Mesendoderm (in vitro differentiated cells): Measurements from ENCODE around the gene BCO1.

Experiments
- DNase-seq: peaks from one replicate; pipeline ENCODE4 v3.0.0; 2013
- H2AK5ac ChIP-seq: 2 replicates; pipeline ENCODE4 v1.6.1; 2013; ENCODE audit warnings: low read length, inconsistent platforms
- H2BK120ac ChIP-seq: 2 replicates; pipeline ENCODE4 v1.6.1; 2013; ENCODE audit warnings: low read depth, mild to moderate bottlenecking, low read length, moderate library complexity, mixed read lengths
- H2BK15ac ChIP-seq: replicated peaks from 2 replicates; pipeline ENCODE4 v1.6.1; 2013; ENCODE audit warnings: low read depth, mild to moderate bottlenecking, moderate library complexity
- H2BK5ac ChIP-seq: 2 replicates; pipeline ENCODE4 v1.6.1; 2013; ENCODE audit warnings: low read length, inconsistent platforms
- H3K18ac ChIP-seq: 2 replicates; pipeline ENCODE4 v1.6.1; 2013; ENCODE audit warnings: mild to moderate bottlenecking, low read length, mixed read lengths
- H3K23ac ChIP-seq: one replicate; pipeline ENCODE4 v1.6.1; 2013; ENCODE audit warnings: low read length
- H3K27ac ChIP-seq: 2 replicates; pipeline ENCODE4 v1.5.1; 2013; ENCODE audit warnings: low read depth, mild to moderate bottlenecking, inconsistent platforms, low read length, moderate library complexity
- H3K27me3 ChIP-seq: 2 replicates; pipeline ENCODE4 v1.6.1; 2013; ENCODE audit warnings: low read length, control low read depth, mild to moderate bottlenecking, inconsistent platforms; ENCODE audit not compliant: insufficient read depth, poor library complexity
- H3K36me3 ChIP-seq: 2 replicates; pipeline ENCODE4 v1.6.1; 2013; ENCODE audit warnings: low read length, inconsistent platforms; ENCODE audit not compliant: control insufficient read depth, insufficient read depth
- H3K4ac ChIP-seq: one replicate; pipeline ENCODE4 v1.6.1; 2013; ENCODE audit warnings: low read depth, mild to moderate bottlenecking, low read length, moderate library complexity
- H3K4me1 ChIP-seq: 2 replicates; pipeline ENCODE4 v1.6.1; 2013; ENCODE audit warnings: low read depth, low read length, inconsistent platforms; ENCODE audit not compliant: control insufficient read depth
- H3K4me2 ChIP-seq: 2 replicates; pipeline ENCODE4 v1.6.1; 2013; ENCODE audit warnings: low read length
- H3K4me3 ChIP-seq: 2 replicates; pipeline ENCODE4 v1.5.1; 2013; ENCODE audit warnings: mild to moderate bottlenecking, low read length
- H3K56ac ChIP-seq: one replicate; pipeline ENCODE4 v1.6.1; 2013; ENCODE audit warnings: low read length
- H3K79me1 ChIP-seq: 2 replicates; pipeline ENCODE4 v1.6.1; 2013; ENCODE audit warnings: low read length, inconsistent platforms
- H3K79me2 ChIP-seq: 2 replicates; pipeline ENCODE4 v1.6.1; 2013; ENCODE audit warnings: mild to moderate bottlenecking, low read length; ENCODE audit not compliant: control insufficient read depth, insufficient read depth
- H3K9ac ChIP-seq: 2 replicates; pipeline ENCODE4 v1.6.1; 2013; ENCODE audit warnings: low read length, inconsistent platforms
- H4K5ac ChIP-seq: one replicate; pipeline ENCODE4 v1.6.1; 2013; ENCODE audit warnings: low read length
- H4K8ac ChIP-seq: one replicate; pipeline ENCODE4 v1.6.1; 2013; ENCODE audit warnings: low read depth, mild to moderate bottlenecking, control low read depth, low read length, moderate library complexity
- whole genome bisulfite sequencing: extraction: QIAGEN DNeasy Blood & Tissue Kit; methylation state at CpG from one replicate; pipeline ENCODE4 v1.1.7; 2013; ENCODE audit warnings: low lambda C conversion rate, missing lambda C conversion rate; ENCODE audit not compliant: insufficient coverage; ENCODE audit errors: extremely low coverage; 5-methylcytosine and 5-hydroxymethylcytosine counted together

Gene BCO1

GRCh38 chr16:81310045-81310644 is 71.7 kb downstream of the BCO1 start:
- Histone ChIP-seq H3K4me2 (no peak overlapping the region), H3K4me3 (no peak overlapping the region), H2BK120ac (no peak overlapping the region), H3K4me1 (peaks cover 1% of the 10 kb centered on the region), H2BK15ac (no peak overlapping the region), H3K27me3 (no peaks in the 10 kb centered on the region), H3K18ac (no peak overlapping the region), H2BK5ac (no peak overlapping the region), H3K79me2 (peaks cover 6% of the 10 kb centered on the region), H4K5ac (no peak overlapping the region), H3K4ac (no peak overlapping the region), H3K36me3 (no peaks in the 10 kb centered on the region), H3K23ac (no peak overlapping the region), H4K8ac (no peak overlapping the region), H3K9ac (no peak overlapping the region), H3K27ac (no peak overlapping the region), H3K56ac (no peak overlapping the region), H3K79me1 (peaks cover 4% of the 10 kb centered on the region), H2AK5ac (no peak overlapping the region)
- no peak for DNase-seq
- no CpG with 5 or more reads among the region's 5 CpGs for WGBS

- Histone ChIP-seq H3K4me1 (peaks cover 1% of the 10 kb centered on the region), H2BK120ac (no peak overlapping the region), H3K23ac (no peak overlapping the region), H3K79me2 (peaks cover 17% of the 10 kb centered on the region), H3K79me1 (peaks cover 4% of the 10 kb centered on the region), H3K27me3 (no peaks in the 10 kb centered on the region), H3K36me3 (no peaks in the 10 kb centered on the region), H2BK15ac (no peak overlapping the region), H3K18ac (no peak overlapping the region), H4K5ac (no peak overlapping the region), H2AK5ac (no peak overlapping the region), H4K8ac (no peak overlapping the region), H3K27ac (no peak overlapping the region), H3K4me2 (no peak overlapping the region), H3K4me3 (no peak overlapping the region), H3K9ac (no peak overlapping the region), H3K56ac (no peak overlapping the region), H3K4ac (no peak overlapping the region), H2BK5ac (no peak overlapping the region)
- no peak for DNase-seq
Measured at GRCh38 chr16:81311762-81312161, 73.3 kb downstream of the BCO1 start.

GRCh38 chr16:81313701-81314602 is 75.5 kb downstream of the BCO1 start:
- Histone ChIP-seq H2AK5ac (no peak overlapping the region), H2BK5ac (no peak overlapping the region), H3K9ac (peak overlapping the region; percentile 66), H2BK15ac (no peak overlapping the region), H3K56ac (peak overlapping the region; percentile 92), H3K79me1 (peaks cover 10% of the 10 kb centered on the region), H2BK120ac (no peak overlapping the region), H3K36me3 (no peaks in the 10 kb centered on the region), H3K4me3 (peak overlapping the region; percentile 54), H3K4ac (peak overlapping the region; percentile 81), H3K4me1 (peaks cover 1% of the 10 kb centered on the region), H3K79me2 (peaks cover 32% of the 10 kb centered on the region), H3K18ac (peak overlapping the region; percentile 71), H3K4me2 (peak overlapping the region; percentile 79), H3K27ac (peak overlapping the region; percentile 10), H3K23ac (no peak overlapping the region), H3K27me3 (no peaks in the 10 kb centered on the region), H4K5ac (no peak overlapping the region), H4K8ac (no peak overlapping the region)
- peak; percentile 93 for DNase-seq
- WGBS, result no CpG with 5 or more reads among the region's 16 CpGs

GRCh38 chr16:81314603-81315270 is 76.2 kb downstream of the BCO1 start, which contains the start of gene GAN:
Gene GAN (plus strand): TSS chr16:81314962. CDS start chr16:81315114, 152 bp downstream.
- peak within 1 kb of the TSS; percentile 93 for H3K4me3 ChIP-seq
- no peaks in the 10 kb centered on the region for H3K27me3 ChIP-seq
- H4K5ac ChIP-seq, result no peak within 1 kb of the TSS
- WGBS, result no CpG with 5 or more reads among the region's 75 CpGs
- peak within 1 kb of the TSS; percentile 81 for H3K4ac ChIP-seq
- peak within 1 kb of the TSS; percentile 94 for H3K9ac ChIP-seq
- H3K36me3 ChIP-seq, result no peaks in the 10 kb centered on the region
- no peak within 1 kb of the TSS for H2BK5ac ChIP-seq
- no peak within 1 kb of the TSS for H4K8ac ChIP-seq
- H2BK120ac ChIP-seq, result no peak within 1 kb of the TSS
- H3K18ac ChIP-seq, result peak within 1 kb of the TSS; percentile 71
- peak within 1 kb of the TSS; percentile 89 for H3K4me2 ChIP-seq
- peaks cover 38% of the 10 kb centered on the region for H3K79me2 ChIP-seq
- no peak within 1 kb of the TSS for H2AK5ac ChIP-seq
- H3K4me1 ChIP-seq, result peaks cover 1% of the 10 kb centered on the region
- peaks cover 12% of the 10 kb centered on the region for H3K79me1 ChIP-seq
- no peak within 1 kb of the TSS for H2BK15ac ChIP-seq
- peak within 1 kb of the TSS; percentile 35 for H3K27ac ChIP-seq
- peak; percentile 98 for DNase-seq
- peak within 1 kb of the TSS; percentile 98 for H3K56ac ChIP-seq
- no peak within 1 kb of the TSS for H3K23ac ChIP-seq

- Histone ChIP-seq H3K18ac (peak overlapping the region; percentile 10), H3K79me2 (peaks cover 38% of the 10 kb centered on the region), H3K27ac (peak overlapping the region; percentile 35), H2AK5ac (no peak overlapping the region), H3K9ac (peak overlapping the region; percentile 94), H3K4me1 (peaks cover 1% of the 10 kb centered on the region), H3K4me3 (peak overlapping the region; percentile 93), H3K4ac (no peak overlapping the region), H2BK5ac (no peak overlapping the region), H3K4me2 (peak overlapping the region; percentile 89), H2BK120ac (no peak overlapping the region), H4K8ac (no peak overlapping the region), H2BK15ac (no peak overlapping the region), H3K23ac (no peak overlapping the region), H3K27me3 (no peaks in the 10 kb centered on the region), H3K36me3 (no peaks in the 10 kb centered on the region), H4K5ac (no peak overlapping the region), H3K56ac (peak overlapping the region; percentile 98), H3K79me1 (peaks cover 12% of the 10 kb centered on the region)
- no CpG with 5 or more reads among the region's 88 CpGs for WGBS
- DNase-seq, result peak; percentile 26
Measured at GRCh38 chr16:81315271-81316175, 77.0 kb downstream of the BCO1 start.
